T-cell (primary cell): ENCODE data around the gene RALGAPA2. TPM values are rescaled to one million over a fixed set of nuclear protein-coding genes. Genes with fewer than 3 reads are reported as not detected.

Source experiments
- ATAC-seq, 4 experiments: fragments of 200-7000 bp in 3 of 4; fragments of 150-1000 bp in 1 of 4; cut with Tn5 transposase; replicated peaks in 1 of 4; 1 replicate in 3 of 4; 2 replicates in 1 of 4; pipeline ENCODE4 v1.10.0; 2021; ENCODE audit warnings: moderate library complexity in 3 of 4, mild to moderate bottlenecking in 2 of 4, moderate number of reproducible peaks in 1 of 4
- CTCF ChIA-PET, 2 donors: fragments of 300-600 bp; sonication (Branson Sonifier 250); formaldehyde crosslinking; loops; one replicate each; lab custom pipeline; 2022; ENCODE audit warnings: antibody characterized with exemption in 2 of 2; lab: Charles Lee
- POLR2A ChIA-PET, 2 donors: fragments of 300-600 bp; sonication (Branson Sonifier 250); formaldehyde crosslinking; loops; one replicate each; lab custom pipeline; 2022; ENCODE audit warnings: antibody characterized with exemption in 2 of 2; lab: Charles Lee
- DNase-seq, 35 experiments: peaks; one replicate each; pipeline versions ENCODE4 v3.0.0 to v3.0.0-alpha.2; 2013 to 2023
- H3K27ac ChIP-seq: one replicate; pipeline ENCODE4 v1.5.1; 2013; ENCODE audit warnings: low read length
- H3K27me3 ChIP-seq, 2 experiments: replicated peaks in 1 of 2; 1 replicate in 1 of 2; 2 replicates in 1 of 2; pipeline versions ENCODE4 v1.6.1 to v1.7.0; 2013; ENCODE audit warnings: low read length in 1 of 2, mixed read lengths in 1 of 2; ENCODE audit not compliant: control insufficient read depth in 2 of 2, insufficient read depth in 2 of 2; ENCODE audit errors: extremely low read depth in 1 of 2
- H3K36me3 ChIP-seq, 2 donors: 1 replicate in 1 of 2; 2 replicates in 1 of 2; pipeline versions ENCODE4 v1.6.1 to v1.7.0; 2013; ENCODE audit warnings: low read length in 1 of 2; ENCODE audit not compliant: control insufficient read depth in 2 of 2, insufficient read depth in 1 of 2; ENCODE audit errors: extremely low read depth in 1 of 2
- H3K4me1 ChIP-seq, 2 experiments: 1 replicate in 1 of 2; 2 replicates in 1 of 2; pipeline versions ENCODE4 v1.6.1 to v1.7.0; 2013; ENCODE audit warnings: low read length in 2 of 2, mixed read lengths in 1 of 2; ENCODE audit not compliant: insufficient read depth in 2 of 2, control insufficient read depth in 1 of 2; ENCODE audit errors: extremely low read depth in 1 of 2
- H3K4me3 ChIP-seq, 2 donors: 1 replicate in 1 of 2; 2 replicates in 1 of 2; pipeline versions ENCODE4 v1.5.1 to v1.7.0; 2013; ENCODE audit warnings: mild to moderate bottlenecking in 2 of 2, low read length in 1 of 2, moderate library complexity in 1 of 2; ENCODE audit not compliant: control insufficient read depth in 1 of 2; ENCODE audit errors: extremely low read depth in 1 of 2
- H3K9me3 ChIP-seq: 2 replicates; pipeline ENCODE4 v1.7.0; 2013
- H3K27ac Mint-ChIP-seq, 2 donors: one replicate each; pipeline ENCODE4 v1.8.0; 2020 to 2021; ENCODE audit warnings: mild to moderate bottlenecking in 2 of 2, mixed read lengths in 2 of 2
- H3K27me3 Mint-ChIP-seq, 2 donors: one replicate each; pipeline ENCODE4 v1.8.0; 2021 to 2022; ENCODE audit warnings: mixed read lengths in 2 of 2
- H3K36me3 Mint-ChIP-seq: one replicate; pipeline ENCODE4 v1.8.0; 2021; ENCODE audit warnings: mixed read lengths
- H3K4me1 Mint-ChIP-seq, 3 donors: one replicate each; pipeline ENCODE4 v1.8.0; 2020 to 2022; ENCODE audit warnings: mixed read lengths in 3 of 3, mild to moderate bottlenecking in 1 of 3
- H3K4me3 Mint-ChIP-seq, 3 donors: one replicate each; pipeline ENCODE4 v1.8.0; 2020 to 2022; ENCODE audit warnings: mild to moderate bottlenecking in 3 of 3, mixed read lengths in 3 of 3, moderate library complexity in 3 of 3
- H3K9me3 Mint-ChIP-seq, 3 donors: one replicate each; pipeline ENCODE4 v1.8.0; 2020 to 2022; ENCODE audit warnings: mixed read lengths in 3 of 3
- WGBS: methylation state at CpG from one replicate; pipeline ENCODE4 v1.1.5; 2013; ENCODE audit warnings: missing lambda C conversion rate; ENCODE audit not compliant: insufficient coverage; 5-methylcytosine and 5-hydroxymethylcytosine counted together
- total RNA-seq, 35 experiments: library from RNA in 6 of 35; stranded (reverse) in 6 of 35; fragments of 120-200 nt in 1 of 35; gene quantifications; one replicate each; pipeline versions ENCODE4 v1.2.1 to v1.2.4 and lab custom pipeline; 2013 to 2026

Gene RALGAPA2
- total RNA-seq, 5 donors from 2014 or later (not counting 1 experiment from before 2014, with no cell fraction given): 28.0 to 36.1 (median 31.7) TPM

DNA sequence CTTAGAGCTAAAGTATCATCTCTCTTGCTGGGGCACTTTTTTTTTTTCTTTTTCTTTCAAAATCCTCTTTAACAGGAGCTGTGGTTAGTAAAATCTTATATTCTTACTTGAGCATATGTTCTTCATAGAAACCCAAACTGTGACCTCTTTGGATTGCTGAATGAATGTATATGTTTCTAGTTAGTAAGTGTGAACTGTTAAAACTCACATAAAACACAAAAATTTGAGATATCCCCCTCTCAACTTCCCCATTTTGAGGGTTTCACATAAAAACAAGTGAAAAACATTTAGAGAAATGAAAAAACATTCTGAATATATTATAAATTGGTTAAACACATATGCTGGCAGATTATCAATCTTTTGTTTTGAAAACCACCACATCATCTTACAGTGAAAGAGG lies 266.4 kb downstream of the RALGAPA2 start:
- Histone ChIP-seq H3K36me3 (peaks cover 0 to 3% of the 10 kb centered on the region in 2 donors), H3K9me3 (no peaks in the 10 kb centered on the region), H3K27ac (no peak overlapping the region), H3K4me1 (no peaks in the 10 kb centered on the region), H3K4me3 (no peak overlapping the region), H3K27me3 (no peaks in the 10 kb centered on the region)
- POLR2A ChIA-PET: interaction anchor here (0.5 to 0.7 kb wide), 3 partner anchors 61 to 888 kb away, joined by 3 to 4 read pairs (median 4); no protein-coding TSS in a partner anchor
- peaks cover 0 to 3% (median 2%) of the 10 kb centered on the region in 3 donors for H3K4me1 Mint-ChIP-seq
- no peaks in the 10 kb centered on the region for H3K9me3 Mint-ChIP-seq
- DNase-seq (no peak), ATAC-seq (no peak)
- H3K27me3 Mint-ChIP-seq: no peaks in the 10 kb centered on the region
- H3K27ac Mint-ChIP-seq: no peak overlapping the region
- CTCF ChIA-PET: no interaction called here
- peaks cover 32% of the 10 kb centered on the region for H3K36me3 Mint-ChIP-seq
- H3K4me3 Mint-ChIP-seq: no peak overlapping the region

DNA sequence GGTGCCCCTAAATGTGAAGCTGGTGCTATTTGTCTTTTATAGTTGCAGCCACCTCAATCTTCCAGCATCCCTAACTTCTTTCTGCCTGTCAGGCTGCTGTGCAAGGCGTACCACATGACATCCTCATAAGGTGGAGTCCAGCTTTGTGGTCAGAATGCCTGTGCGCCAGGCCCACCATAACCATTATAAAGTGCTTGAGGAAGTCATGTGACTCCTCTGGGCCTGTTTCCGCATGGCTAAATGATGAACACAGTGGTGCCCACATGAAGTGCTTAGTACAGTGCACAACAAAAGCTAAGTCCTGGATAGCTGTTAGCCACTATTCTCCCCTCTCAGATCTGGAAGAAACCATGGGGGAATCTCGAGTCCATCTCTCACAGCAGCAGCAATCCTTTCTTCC lies 268.9 kb downstream of the RALGAPA2 start:
- CTCF ChIA-PET: no interaction called here
- no peaks in the 10 kb centered on the region for H3K27me3 Mint-ChIP-seq
- H3K27ac Mint-ChIP-seq: no peak overlapping the region

DNA sequence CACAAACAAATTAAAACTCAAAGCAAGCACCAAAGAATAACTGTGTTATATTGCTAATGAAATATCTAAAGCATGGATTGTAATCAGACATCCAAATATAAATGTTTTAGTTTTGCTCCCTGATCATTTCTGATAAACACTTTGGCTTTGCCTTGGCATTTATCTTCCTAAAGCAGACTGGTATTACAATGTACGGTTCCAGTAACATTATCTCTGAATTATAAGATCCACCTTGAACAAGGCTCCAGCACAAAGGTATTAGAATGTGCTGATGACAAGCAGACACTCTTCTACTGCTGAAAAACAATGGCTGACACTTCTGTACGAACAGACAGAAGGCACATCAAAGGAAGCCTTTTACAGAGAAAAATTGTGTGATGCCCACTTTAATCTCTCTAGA lies 270.0 kb downstream of the RALGAPA2 start:
- Mint-ChIP-seq H3K9me3 (no peaks in the 10 kb centered on the region), H3K27me3 (no peaks in the 10 kb centered on the region), H3K36me3 (peaks cover 41% of the 10 kb centered on the region), H3K4me3 (no peak overlapping the region), H3K4me1 (peaks cover 0 to 3% (median 2%) of the 10 kb centered on the region in 3 donors), H3K27ac (no peak overlapping the region)
- no CpG with 5 or more reads among the region's 2 CpGs for WGBS
- no peak overlapping the region for H3K27ac ChIP-seq
- no peaks in the 10 kb centered on the region for H3K9me3 ChIP-seq
- no peak overlapping the region for H3K4me3 ChIP-seq
- no peaks in the 10 kb centered on the region for H3K4me1 ChIP-seq
- DNase-seq (no peak), ATAC-seq (no peak)
- ChIA-PET CTCF (no interaction called here), POLR2A (no interaction called here)
- H3K36me3 ChIP-seq: peaks cover 3 to 5% of the 10 kb centered on the region in 2 donors
- no peaks in the 10 kb centered on the region for H3K27me3 ChIP-seq

More for the DNA sequence above, 268.9 kb downstream of the RALGAPA2 start:
- Histone ChIP-seq H3K27me3 (no peaks in the 10 kb centered on the region), H3K27ac (no peak overlapping the region), H3K4me3 (no peak overlapping the region), H3K4me1 (no peaks in the 10 kb centered on the region), H3K36me3 (peaks cover 3 to 5% of the 10 kb centered on the region in 2 donors), H3K9me3 (no peaks in the 10 kb centered on the region)
- 80% methylated on average over 3 of the region's 4 CpGs for whole genome bisulfite sequencing
- DNase-seq: no peak
- no peaks in the 10 kb centered on the region for H3K9me3 Mint-ChIP-seq
- H3K36me3 Mint-ChIP-seq: peaks cover 38% of the 10 kb centered on the region
- no peak overlapping the region for H3K4me3 Mint-ChIP-seq
- POLR2A ChIA-PET: no interaction called here
- ATAC-seq: no peak
- H3K4me1 Mint-ChIP-seq: peaks cover 0 to 3% (median 2%) of the 10 kb centered on the region in 3 donors

DNA sequence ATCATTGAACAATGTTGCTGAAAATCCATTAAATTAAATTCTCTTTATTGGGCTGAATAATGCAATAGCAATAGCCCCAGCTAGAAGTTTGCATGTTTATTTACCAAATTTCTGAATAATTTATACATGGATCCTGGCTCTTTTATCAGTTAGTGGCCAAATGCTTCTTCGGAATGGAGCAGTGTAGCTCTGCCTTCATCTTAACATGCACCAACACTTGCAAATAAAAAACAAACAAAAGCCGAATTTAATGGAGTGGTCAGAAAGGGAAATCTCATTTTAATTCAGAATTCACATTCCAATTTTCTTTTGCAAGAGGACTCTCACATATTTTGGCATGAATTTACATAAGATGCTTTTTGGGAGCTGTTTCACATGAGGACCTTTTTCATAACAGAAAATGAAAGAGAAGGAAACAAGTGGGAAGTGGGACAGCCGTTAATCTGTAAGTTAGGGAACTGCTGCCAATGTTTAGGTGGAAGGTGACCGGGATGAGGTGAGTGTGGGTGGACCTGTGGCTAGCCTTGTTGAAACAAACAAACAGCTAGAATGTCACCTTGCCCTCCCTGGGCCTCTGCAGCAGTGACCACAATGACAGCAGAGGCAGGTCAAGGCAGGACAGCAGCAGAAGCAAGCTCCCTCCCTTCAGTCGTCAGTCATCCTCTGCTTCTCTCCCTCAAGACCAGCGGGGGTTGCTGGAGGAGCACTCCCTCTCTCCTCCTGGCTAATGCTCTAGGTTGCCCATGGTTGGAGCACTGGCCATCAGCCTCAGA lies 271.4 kb downstream of the RALGAPA2 start:
- WGBS: 93% methylated on average over 2 of the region's 6 CpGs
- CTCF ChIA-PET: no interaction called here

DNA sequence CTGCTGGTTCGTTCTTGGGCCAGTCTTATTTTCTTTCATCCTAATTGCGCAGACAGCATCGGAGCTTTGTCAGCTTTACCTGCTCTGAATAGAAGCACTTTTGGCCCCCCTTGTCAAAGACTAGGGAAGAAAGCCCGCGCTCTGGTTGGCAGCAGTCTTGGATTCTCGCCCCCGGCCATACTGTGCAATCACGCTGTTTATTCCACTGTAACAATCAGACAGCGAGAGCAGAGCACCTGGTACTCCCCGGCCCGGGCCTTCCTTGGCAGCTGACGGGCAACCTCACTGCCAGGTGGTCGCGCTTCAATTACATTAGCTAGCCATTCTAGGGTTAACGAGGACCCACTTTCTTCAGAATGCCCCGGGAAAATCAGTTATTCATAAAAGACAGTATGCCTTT lies 272.0 kb downstream of the RALGAPA2 start:
- ChIA-PET CTCF (no interaction called here), POLR2A (no interaction called here)
- no peak for DNase-seq
- Histone ChIP-seq H3K9me3 (no peaks in the 10 kb centered on the region), H3K4me1 (no peaks in the 10 kb centered on the region), H3K4me3 (no peak overlapping the region), H3K27ac (no peak overlapping the region), H3K36me3 (peaks cover 5 to 10% of the 10 kb centered on the region in 2 donors), H3K27me3 (no peaks in the 10 kb centered on the region)
- no peak overlapping the region for H3K27ac Mint-ChIP-seq
- 99% methylated on average over 14 of the region's 16 CpGs for WGBS
- H3K27me3 Mint-ChIP-seq: no peaks in the 10 kb centered on the region
- peaks cover 0 to 3% (median 2%) of the 10 kb centered on the region in 3 donors for H3K4me1 Mint-ChIP-seq
- ATAC-seq: no peak
- no peak overlapping the region for H3K4me3 Mint-ChIP-seq
- H3K36me3 Mint-ChIP-seq: peaks cover 53% of the 10 kb centered on the region
- H3K9me3 Mint-ChIP-seq: no peaks in the 10 kb centered on the region

More for the DNA sequence above, 271.4 kb downstream of the RALGAPA2 start:
- Histone ChIP-seq H3K4me1 (no peaks in the 10 kb centered on the region), H3K27me3 (no peaks in the 10 kb centered on the region), H3K9me3 (no peaks in the 10 kb centered on the region), H3K27ac (no peak overlapping the region), H3K36me3 (peaks cover 5 to 10% of the 10 kb centered on the region in 2 donors), H3K4me3 (no peak overlapping the region)
- DNase-seq: no peak
- POLR2A ChIA-PET: interaction anchor here in 1 of 2 donors (0.6 kb wide), 1 partner anchor 263 kb away, joined by 3 read pairs; no protein-coding TSS in a partner anchor
- Mint-ChIP-seq H3K27me3 (no peaks in the 10 kb centered on the region), H3K4me1 (peaks cover 0 to 3% (median 2%) of the 10 kb centered on the region in 3 donors), H3K4me3 (no peak overlapping the region), H3K27ac (no peak overlapping the region), H3K36me3 (peaks cover 49% of the 10 kb centered on the region), H3K9me3 (no peaks in the 10 kb centered on the region)
- no peak for ATAC-seq

DNA sequence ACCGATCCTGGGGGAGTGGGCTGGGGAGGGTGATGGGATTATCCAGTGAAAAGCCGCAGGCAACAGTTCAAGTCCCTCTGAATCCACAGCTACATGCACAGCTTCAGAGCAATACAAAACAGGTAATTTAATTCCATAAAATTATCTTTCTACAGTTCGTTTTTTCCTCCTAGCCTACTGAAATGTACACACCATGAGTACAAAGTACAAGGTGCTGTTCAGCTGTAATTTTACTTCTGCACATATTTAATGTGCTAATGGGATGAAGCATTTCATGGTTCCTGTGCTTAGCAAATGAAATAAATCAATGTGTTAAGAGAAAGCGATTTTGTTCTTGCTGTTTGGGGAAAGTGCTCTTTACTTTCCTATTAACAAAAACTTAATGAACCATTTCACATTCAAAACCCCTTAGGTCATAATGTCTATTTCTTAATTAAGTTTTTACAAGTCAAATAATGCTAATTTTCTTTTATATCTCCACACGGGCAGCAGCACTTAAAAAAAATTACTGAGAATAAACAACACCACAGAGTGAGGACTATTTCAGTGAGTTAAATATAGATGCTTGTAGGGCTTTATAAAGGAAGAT lies 272.7 kb downstream of the RALGAPA2 start:
- Histone ChIP-seq H3K27me3 (no peaks in the 10 kb centered on the region), H3K4me1 (no peaks in the 10 kb centered on the region), H3K27ac (no peak overlapping the region), H3K9me3 (no peaks in the 10 kb centered on the region), H3K36me3 (peaks cover 5 to 10% of the 10 kb centered on the region in 2 donors), H3K4me3 (no peak overlapping the region)
- DNase-seq: no peak
- CTCF ChIA-PET: no interaction called here
- Mint-ChIP-seq H3K36me3 (peaks cover 58% of the 10 kb centered on the region), H3K4me3 (no peak overlapping the region), H3K4me1 (peaks cover 0 to 3% (median 2%) of the 10 kb centered on the region in 3 donors), H3K27ac (no peak overlapping the region), H3K27me3 (no peaks in the 10 kb centered on the region), H3K9me3 (no peaks in the 10 kb centered on the region)
- POLR2A ChIA-PET: no interaction called here
- WGBS: no CpG with 5 or more reads among the region's 5 CpGs
- no peak for ATAC-seq
